Hematopoietic multipotent progenitor cell treated with erythropoietin and hydrocortisone succinate and interleukin-3 and kit ligand, for 6 days (in vitro differentiated cells): ENCODE data around the gene CRELD1.

Source experiments
- DNase-seq: peaks from one replicate; pipeline ENCODE4 v3.0.0-alpha.2; 2015

Gene CRELD1

GRCh38 chr3:9965200-9965875 is 31.7 kb downstream of the CRELD1 start:
- no peak for DNase-seq

GRCh38 chr3:9966841-9967240 is 33.2 kb downstream of the CRELD1 start:
- DNase-seq = no peak

GRCh38 chr3:9969632-9970019 is 36.0 kb downstream of the CRELD1 start:
- no peak for DNase-seq

GRCh38 chr3:9970020-9970652 is 36.5 kb downstream of the CRELD1 start:
- DNase-seq = no peak

GRCh38 chr3:9976721-9977709 is 43.4 kb downstream of the CRELD1 start:
- peak; percentile 98 for DNase-seq

GRCh38 chr3:9978710-9979305 is 45.2 kb downstream of the CRELD1 start:
- peak; percentile 91 for DNase-seq

GRCh38 chr3:9980251-9980650 is 46.6 kb downstream of the CRELD1 start:
- no peak for DNase-seq

GRCh38 chr3:9986230-9986725 is 52.6 kb downstream of the CRELD1 start:
- DNase-seq = no peak

GRCh38 chr3:9994086-9994844 is 60.6 kb downstream of the CRELD1 start:
- no peak for DNase-seq
